ENCODE data around the gene SLC2A4RG. TPM values are rescaled to one million over a fixed set of nuclear protein-coding genes. Genes with fewer than 3 reads are reported as not detected.
A peak's percentile ranks its signal among the peaks of the same experiment; 100 is the strongest.
"Not testable (repeated sequence)": the region's sequence is repeated elsewhere in the genome, so short reads cannot be mapped to it uniquely, and the experiment has no call there.

The SLC2A4RG gene
- total RNA-seq, 1 experiment from 2014 or later: 49.2 TPM

DNA sequence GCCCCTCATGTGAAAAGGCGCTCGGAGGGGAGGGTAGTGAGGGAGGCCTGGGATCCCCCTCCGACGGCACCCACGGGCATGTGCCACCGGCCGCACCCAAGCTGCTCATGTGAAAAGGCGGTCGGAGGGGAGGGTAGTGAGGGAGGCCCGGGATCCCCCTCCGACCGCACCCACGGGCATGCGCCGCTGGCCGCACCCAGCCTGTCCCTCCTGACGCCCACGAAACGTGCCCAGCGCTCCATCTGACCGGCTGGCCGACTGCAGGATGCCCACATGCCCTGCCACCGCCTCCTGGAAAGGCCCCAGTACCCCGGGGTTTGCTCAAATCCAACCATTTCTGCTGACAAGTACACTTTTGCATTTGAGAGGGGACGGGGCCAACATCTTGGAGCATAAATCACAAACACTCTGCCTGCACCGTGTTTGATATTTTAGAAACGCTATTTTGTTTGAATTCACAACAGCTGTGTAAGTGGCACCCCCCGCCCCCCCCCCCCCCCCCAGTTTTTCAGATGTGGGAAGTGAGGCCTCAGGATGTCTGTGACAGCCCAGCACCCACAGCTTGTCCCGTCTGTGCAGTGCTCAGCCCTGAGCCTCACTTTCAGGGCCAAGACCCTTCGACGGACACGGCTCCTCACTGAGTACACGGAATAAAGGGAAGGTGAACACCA, 34.1 kb downstream of the SLC2A4RG start:
- no peak for DNase-seq (ENCODE audit: low read depth)

DNA sequence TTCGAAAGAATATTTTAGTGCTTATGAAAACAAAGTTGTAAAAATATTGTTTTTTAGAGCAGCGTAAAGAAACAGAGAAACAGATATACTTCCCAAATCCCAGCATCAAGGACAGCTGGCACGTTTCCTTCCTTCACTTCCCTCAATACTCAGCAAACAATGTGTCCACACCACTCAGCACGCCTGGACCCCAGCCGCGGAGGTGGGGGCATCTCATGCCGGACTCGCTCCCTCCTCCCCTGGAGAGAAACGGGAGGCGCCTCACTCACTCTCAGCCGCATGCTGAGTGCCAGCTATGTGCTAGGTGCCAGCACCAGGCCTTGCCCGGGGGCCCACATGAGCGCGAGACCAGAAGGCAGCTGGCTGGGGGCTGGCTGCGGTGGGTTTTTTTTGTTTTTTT, 34.7 kb downstream of the SLC2A4RG start:
- DNase-seq (ENCODE audit: low read depth): no peak

DNA sequence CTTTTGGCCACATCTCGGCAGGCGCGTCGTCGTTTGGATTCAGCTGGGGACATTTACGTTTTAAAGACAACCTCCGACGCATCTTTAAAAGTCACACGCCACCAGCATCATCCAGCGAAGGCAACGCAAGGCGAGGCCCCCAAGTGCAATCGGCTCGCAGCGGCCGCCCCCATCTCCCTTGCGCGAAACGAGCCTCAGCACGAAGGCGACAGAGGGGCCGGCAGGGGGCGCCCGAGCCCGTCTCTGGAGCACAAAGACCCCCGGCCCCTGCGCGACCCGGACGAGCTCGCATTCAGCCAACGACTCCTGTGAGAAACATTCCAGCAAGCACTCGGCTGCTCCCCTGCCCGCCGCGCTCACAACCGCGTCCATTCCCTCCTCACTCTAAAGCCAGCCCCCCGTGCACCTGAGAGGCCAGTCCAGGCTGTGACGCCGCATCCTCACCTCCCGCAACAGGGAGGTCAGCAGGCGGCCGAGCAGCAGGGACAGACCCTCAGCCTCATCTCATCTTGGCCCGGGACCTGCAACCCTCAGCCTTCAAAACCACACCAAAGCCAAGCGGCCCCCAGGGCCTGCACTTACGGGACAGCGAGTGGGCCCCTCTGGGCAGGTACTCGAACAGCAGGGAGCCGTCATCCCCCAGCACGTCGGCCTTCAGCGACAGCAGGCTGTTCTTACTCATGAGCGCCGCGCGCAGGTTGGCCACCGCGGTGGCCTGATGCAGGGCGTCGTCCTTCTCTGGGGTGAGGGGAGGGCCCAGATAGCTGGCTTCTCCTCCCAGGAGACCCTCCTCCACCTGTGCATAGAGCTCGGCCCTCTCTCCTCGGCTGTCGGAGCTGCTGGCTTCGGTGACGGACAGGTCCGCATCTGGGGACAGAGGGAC, 35.8 kb downstream of the SLC2A4RG start:
- no peak for DNase-seq (ENCODE audit: low read depth)

DNA sequence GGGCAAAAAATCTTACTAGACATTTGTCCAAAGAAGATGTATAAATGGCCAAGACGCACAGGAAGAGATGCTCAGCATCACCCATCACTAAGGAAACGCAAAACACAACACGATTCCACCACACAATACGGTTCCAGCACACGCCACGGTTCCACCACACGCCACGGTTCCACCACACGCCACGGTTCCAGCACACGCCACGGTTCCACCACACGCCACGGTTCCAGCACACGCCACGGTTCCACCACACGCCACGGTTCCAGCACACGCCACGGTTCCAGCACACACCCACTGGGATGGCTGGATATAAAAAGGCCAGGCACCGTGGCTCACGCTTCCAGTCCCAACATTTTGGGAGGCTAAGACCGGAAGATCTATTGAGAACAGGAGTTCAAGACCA, 37.3 kb downstream of the SLC2A4RG start:
- DNase-seq (ENCODE audit: low read depth): not testable (repeated sequence)

DNA sequence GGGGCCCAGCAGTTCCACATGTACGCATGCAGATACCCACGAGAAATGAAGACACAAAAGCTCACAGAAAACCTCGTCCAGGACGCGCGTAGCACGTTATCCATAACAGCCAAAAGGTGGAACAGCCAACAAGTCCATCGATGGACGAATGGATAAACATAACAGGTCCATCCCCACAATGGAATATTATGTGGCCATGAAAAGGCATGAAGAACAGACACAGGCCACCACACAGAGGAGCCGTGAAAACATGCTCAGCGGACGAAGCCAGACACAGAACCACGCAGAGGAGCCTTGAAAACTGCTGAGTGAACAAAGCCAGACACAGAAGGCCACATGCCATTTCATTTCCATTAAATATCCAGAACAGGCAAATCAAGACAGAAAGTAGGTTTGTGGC, 38.0 kb downstream of the SLC2A4RG start:
- no peak for DNase-seq (ENCODE audit: low read depth)

DNA sequence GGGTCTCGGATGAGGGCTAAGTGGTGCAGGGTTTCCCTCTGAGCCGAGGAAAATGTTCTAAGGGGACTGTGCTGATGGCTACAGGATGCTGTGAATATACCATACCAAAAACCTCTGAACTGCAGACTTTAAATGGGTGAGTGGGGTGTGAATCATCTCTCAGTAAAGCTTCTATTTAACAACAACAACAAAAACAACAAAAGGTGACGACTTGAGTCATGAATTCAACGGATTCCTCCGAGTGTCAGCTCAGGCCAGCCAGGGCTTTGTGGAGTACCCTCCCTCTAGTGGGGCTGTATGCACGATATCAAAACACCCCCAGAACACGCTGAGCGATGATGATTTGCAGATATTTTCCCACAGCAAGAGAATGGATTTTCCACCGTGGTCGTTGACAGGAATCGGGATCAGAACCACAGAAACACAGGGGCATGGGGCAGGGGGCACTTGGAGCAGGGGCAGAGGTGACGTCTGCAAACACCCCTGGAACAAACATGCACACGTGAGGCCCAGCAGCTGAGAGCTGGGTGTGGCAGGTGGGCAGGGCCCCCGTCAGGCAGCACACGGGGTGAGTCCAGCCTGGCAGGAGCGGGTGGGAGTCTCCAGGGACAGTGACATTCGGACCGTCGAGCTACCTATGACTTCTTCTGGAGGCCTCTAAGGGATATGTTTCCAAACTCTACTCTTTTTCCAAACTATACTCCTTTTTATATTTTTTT, 38.6 kb downstream of the SLC2A4RG start:
- DNase-seq (ENCODE audit: low read depth): peak; percentile 11

DNA sequence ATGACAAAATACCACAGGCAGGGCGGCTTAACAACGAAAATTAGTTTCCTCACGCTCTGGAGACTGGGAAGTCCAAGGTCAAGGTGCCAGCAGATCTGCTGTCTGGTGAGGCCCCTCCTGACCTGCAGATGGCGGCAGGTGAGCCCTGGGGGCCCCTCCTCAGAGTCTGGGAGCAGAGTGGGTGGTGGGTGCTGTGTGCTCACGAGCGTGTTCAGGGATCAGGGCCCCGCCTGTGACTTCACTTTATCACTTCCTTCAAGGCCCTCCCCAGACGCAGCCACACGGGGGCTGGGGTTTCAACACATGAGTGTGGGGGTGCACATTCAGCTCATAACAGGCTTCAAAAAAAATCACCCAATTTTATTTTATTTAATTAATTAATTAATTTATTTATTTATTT, 39.3 kb downstream of the SLC2A4RG start:
- DNase-seq (ENCODE audit: low read depth): no peak

DNA sequence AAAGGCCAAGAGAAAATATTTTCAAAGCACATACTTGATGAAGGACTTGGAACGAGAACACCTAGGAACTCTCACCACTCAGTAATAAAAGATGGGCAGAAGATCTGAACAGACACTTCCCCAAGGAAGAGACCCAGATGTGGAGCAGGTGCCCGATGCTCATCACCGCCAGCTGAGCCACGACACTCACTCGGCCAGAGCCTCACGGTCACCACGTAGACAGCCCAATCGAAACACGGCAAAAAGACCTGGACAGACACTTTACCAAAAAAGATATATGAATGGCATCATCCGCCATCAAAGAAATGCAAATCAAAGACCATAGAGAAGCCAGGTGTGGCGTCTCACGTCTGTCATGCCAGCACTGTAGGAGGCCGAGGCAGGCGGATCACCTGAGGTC, 41.6 kb downstream of the SLC2A4RG start:
- DNase-seq (ENCODE audit: low read depth): no peak

DNA sequence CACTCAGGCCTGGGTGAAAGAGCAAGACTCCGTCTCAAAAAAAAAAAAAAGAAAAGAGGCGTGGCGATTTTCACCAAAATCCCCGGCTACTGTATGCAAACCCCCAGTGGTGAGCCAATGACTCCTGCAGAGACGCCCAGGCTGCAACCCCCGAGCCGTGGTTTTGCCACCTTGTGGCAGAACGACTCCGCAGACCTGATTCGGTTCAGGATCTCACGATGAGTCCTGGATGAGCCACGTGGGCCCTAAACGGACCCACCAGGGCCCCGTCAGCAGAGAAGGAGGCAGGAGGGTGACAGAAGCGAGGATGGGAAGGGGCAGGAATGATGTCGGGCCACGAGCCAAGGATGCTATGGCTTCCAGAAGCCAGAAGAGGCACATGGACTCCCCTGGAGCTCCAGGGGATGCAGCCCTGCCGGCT, 42.5 kb downstream of the SLC2A4RG start:
- peak; percentile 17 for DNase-seq (ENCODE audit: low read depth)

DNA sequence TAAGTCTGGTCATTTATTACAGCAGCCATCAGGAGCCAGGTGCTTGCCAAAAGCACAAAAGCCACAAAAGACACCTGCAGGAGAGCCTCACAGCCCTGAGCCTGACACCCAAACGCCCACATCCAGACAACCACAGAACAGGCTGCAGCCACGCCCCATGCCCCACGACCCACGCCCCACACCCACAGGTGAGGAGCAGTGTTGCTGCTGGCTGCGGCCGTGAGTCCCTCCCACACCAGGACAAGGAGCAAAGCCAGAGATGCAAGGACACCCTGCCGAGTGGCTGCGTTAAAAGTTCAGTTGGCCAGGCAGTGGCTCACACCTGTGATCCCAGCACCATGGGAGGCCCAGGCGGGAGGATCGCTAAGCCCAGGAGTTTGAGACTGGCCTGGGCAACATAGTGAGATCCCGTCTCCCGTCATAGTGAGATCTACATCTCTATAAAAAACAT, 43.0 kb downstream of the SLC2A4RG start:
- no peak for DNase-seq (ENCODE audit: low read depth)

DNA sequence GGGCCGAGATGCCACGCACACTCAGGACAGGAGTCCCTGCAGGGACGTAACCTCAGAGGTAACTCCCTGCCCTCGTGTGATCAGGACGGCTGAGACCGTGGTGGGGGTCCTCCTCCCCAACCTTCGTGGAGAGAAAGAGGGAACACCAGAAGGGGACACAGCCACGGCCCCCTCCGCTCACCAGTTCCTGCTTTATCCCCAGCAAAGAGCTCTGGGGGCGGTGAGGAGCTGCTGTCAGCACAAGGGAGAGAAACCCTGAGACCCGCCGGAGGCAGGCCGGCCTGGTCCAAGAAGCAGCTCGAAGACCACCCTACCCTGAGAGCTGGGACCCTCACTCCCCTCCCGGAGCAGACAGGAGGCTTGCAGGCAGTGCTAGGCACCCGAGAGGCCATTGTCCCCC, 44.4 kb downstream of the SLC2A4RG start:
- no peak for DNase-seq (ENCODE audit: low read depth)

DNA sequence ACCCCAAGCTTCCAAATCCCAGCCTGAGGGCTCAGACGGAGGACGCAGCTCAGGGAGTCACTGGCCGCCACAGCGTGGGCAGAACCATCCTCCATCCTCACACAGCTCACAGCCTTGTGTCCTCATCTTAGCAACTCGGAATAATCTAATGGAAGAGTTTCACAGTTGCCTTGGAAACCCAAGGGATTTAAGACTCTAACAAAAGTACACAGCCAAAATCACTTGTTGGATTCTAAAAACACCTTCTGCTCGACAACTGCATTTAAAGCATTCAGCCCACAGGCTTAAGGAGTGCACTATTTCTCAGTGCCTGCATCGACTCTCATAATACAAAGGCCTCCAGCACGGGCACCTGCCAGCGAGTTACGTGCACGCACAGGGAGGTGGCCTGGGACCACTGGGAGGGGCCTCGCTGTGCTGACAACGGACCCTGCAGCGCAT, 46.1 kb downstream of the SLC2A4RG start:
- no peak for DNase-seq (ENCODE audit: low read depth)

DNA sequence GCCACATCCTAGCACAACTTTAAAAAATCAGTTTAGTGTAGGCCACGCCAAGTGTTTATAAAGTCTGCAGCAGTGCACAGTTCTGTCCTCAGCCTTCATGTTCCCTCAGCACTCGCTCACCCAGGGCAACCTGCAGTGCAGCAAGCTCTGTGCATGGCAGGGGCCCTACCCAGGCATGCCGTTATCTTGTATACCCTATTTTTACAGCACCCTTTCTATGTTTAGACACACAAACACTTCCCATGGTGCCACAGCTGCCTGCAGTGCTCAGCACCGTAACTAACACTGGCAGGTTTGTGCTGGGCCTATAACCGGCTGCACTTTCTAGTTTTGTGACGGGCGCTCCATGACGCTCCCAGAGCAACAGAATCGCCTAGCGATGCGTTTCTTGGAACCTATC, 47.7 kb downstream of the SLC2A4RG start:
- DNase-seq (ENCODE audit: low read depth): no peak

DNA sequence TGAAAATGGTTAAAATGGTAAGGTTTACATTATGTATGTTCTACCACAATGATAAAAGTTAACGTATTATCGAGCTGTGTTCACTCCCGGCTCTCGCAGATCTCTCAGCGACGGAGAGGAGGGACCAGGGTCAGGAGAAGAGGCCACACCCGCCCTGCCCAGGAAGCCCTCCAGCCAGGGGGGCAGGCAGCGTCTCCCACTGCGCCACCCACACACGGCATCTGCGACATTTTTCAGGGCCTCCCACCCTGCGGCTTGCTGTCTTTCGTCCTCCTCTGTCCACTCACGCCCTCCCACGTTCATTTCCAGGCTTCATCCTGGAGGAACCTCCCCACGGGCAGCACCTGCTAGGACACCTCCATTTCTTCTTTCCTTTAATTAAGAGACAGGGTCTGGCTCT, 48.2 kb downstream of the SLC2A4RG start:
- DNase-seq (ENCODE audit: low read depth): no peak

DNA sequence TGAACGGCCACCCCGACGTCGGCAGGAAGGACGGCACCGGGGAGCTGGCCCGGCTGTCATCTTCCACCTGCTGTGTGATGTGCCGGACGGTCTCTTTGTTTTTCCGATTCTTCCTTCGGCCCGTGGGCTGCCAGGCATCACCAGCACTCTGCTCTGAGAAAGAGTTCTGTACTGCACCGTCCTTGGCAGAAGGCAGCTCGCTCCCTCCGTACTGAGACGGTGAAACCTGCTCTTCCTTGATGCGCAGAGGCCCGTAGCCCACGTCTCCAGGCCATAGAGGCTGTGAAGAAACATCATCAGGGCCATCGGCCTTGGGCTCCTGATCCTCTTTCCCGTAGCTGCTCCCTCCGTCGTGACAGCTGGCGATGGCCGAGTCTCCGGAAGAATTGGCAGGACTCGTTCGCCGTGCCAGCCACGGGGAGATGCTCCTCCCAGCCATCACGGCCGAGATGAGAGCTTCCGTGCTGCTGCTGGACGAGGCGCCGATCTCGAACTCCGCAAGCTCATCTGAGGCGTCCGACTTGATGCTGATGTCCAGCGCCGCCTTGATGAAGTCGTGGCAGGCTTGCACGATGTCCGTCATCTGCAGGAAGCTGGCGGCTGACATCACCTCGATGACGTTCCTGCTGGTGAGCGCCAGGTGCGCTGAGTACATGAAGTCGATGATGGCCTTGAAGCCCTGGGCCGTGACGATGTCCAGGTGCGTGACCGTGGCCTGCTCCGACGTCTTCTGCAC, 50.4 kb downstream of the SLC2A4RG start:
- DNase-seq (ENCODE audit: low read depth): no peak

DNA sequence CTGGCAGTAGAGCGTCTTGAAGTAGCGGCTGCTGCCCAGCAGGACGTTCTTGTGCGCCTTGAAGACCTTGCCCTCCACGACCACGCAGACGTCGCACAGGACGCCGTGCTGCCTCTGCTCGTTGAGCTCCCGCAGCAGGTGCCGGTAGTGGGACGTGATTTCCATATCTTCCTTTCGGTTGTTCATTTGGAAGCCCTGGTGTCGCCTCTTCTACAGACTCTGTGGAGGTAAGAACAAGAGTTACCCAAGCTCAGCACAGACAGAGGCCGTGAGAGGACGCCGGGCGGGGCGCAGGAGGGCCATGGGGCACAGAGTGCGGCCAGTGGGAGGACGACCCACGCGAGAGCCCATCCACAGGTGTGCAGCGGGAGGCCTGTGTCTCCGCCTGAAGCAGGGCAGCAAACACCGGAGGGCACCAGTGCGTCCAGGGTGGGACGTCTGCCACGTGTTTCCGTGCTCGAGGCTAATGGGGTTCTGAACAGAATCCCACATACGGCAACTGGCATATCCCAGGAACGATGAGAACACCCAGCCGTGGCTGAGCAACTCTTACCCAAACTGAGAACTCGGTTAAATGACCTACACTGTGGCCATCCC, 51.1 kb downstream of the SLC2A4RG start:
- no peak for DNase-seq (ENCODE audit: low read depth)

DNA sequence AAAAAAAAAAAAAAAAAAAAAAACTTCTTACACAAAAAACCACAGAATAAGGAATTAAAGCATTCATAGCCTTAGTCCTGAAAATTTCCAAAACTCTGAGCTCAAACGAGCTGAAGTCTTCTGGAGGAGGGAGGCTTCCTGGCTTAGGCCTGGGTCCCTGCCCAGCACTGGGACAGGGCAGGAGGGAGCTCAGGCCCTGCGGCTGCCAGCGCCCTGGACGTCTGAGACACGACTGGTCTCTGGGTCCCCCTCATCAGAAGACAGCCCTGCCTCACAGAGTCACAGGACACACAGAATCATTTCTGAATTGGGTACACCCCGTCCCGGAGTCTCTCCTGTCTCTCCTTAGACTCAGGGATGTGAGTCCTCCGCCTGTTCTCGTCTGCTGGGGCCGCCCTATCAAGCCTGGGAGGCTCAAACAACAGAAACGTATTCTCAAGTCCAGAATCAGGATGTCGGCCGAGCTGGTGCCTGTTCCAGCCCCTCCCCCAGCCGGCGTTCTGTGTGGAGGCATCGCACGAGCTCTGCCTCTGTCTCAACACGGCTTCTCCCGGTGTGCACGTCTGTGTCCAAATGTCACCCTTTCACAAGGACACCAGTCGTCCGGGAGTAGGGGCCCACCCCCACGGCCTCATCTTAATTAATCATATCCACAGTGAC, 52.1 kb downstream of the SLC2A4RG start:
- DNase-seq (ENCODE audit: low read depth): no peak

DNA sequence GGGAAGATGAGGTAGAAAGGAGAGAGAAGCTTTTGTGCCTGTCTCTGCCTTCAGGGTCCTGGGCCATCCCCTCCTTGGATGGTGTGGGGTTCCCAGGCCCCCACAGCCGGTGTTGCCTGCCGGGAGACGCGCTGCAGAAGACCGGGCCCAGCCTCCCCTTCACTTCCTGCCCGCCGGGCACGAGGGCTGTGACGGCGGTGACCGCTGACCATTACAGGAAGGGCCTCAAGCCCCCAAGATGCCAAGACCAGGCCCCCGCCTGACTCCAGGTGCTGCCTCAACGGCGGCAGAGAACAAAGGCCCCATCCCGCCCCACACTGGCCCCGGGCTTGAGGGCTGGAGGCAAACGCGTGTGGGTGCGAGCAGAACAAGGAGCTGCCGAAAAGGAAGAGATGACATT, 53.3 kb downstream of the SLC2A4RG start:
- no peak for DNase-seq (ENCODE audit: low read depth)

Measured in HT1080 (cell line).